HepG2 (cell line): ENCODE data around the gene P3H3. TPM values are rescaled to one million over a fixed set of nuclear protein-coding genes. Genes with fewer than 3 reads are reported as not detected.

ENCODE experiments used
- ARNTL ChIP-seq: sonication (generic); formaldehyde crosslinking; IDR thresholded peaks from 2 replicates; pipeline ENCODE4 v1.4.0; 2020; ENCODE audit warnings: mild to moderate bottlenecking, missing genetic modification reagents
- FOXO1 ChIP-seq: sonication (generic); formaldehyde crosslinking; IDR thresholded peaks from 2 replicates; pipeline ENCODE4 v1.4.0; 2020; ENCODE audit warnings: missing genetic modification reagents
- IRF1 ChIP-seq: sonication (generic); formaldehyde crosslinking; IDR thresholded peaks from 2 replicates; pipeline ENCODE4 v1.4.0; 2020; ENCODE audit warnings: low read depth, mild to moderate bottlenecking, missing genetic modification reagents
- PHB2 ChIP-seq: fragments of 450-650 bp; IDR thresholded peaks from 2 replicates; pipeline ENCODE4 v1.6.1; 2018; ENCODE audit not compliant: partially characterized antibody
- PHF20 ChIP-seq: sonication (generic); formaldehyde crosslinking; IDR thresholded peaks from 2 replicates; pipeline ENCODE4 v1.5.0; 2020; ENCODE audit warnings: mild to moderate bottlenecking, missing genetic modification reagents
- RFXAP ChIP-seq: sonication (generic); formaldehyde crosslinking; IDR thresholded peaks from 2 replicates; pipeline ENCODE4 v1.4.0; 2020; ENCODE audit warnings: missing genetic modification reagents, borderline replicate concordance
- TGIF2 ChIP-seq: IDR thresholded peaks from 2 replicates; pipeline ENCODE4 v1.6.1; 2016; ENCODE audit warnings: control low read depth, missing compliant biosample characterization
- XRCC5 ChIP-seq: fragments of 200-400 bp; formaldehyde crosslinking; optimal IDR thresholded peaks from 2 replicates; pipeline ENCODE3; 2017; ENCODE audit warnings: mild to moderate bottlenecking, low read length
- ZNF512B ChIP-seq: sonication (generic); formaldehyde crosslinking; IDR thresholded peaks from 2 replicates; pipeline ENCODE4 v1.5.1; 2020; ENCODE audit warnings: missing genetic modification reagents, mild to moderate bottlenecking, borderline replicate concordance
- ZNF550 ChIP-seq: sonication (generic); formaldehyde crosslinking; IDR thresholded peaks from 2 replicates; pipeline ENCODE4 v1.4.0; 2020; ENCODE audit warnings: mild to moderate bottlenecking, missing genetic modification reagents, borderline replicate concordance
- ZNF616 ChIP-seq: sonication (generic); formaldehyde crosslinking; IDR thresholded peaks from 2 replicates; pipeline ENCODE4 v1.5.0; 2020; ENCODE audit warnings: low read depth, mild to moderate bottlenecking, missing genetic modification reagents
- ZNF646 ChIP-seq: sonication (generic); formaldehyde crosslinking; IDR thresholded peaks from 2 replicates; pipeline ENCODE4 v1.9.0; 2021; ENCODE audit warnings: mild to moderate bottlenecking, missing genetic modification reagents
- ZNF737 ChIP-seq: sonication (generic); formaldehyde crosslinking; IDR thresholded peaks from 2 replicates; pipeline ENCODE4 v1.5.0; 2020; ENCODE audit warnings: missing genetic modification reagents, mild to moderate bottlenecking, borderline replicate concordance
- ZNF841 ChIP-seq: sonication (generic); formaldehyde crosslinking; IDR thresholded peaks from 2 replicates; pipeline ENCODE4 v1.8.1; 2023; ENCODE audit warnings: missing genetic modification reagents, borderline replicate concordance
- ZXDC ChIP-seq: sonication (generic); formaldehyde crosslinking; IDR thresholded peaks from 2 replicates; pipeline ENCODE4 v1.5.0; 2020; ENCODE audit warnings: mild to moderate bottlenecking, missing genetic modification reagents
- polyA plus RNA-seq, 8 experiments: library from polyadenylated mRNA; depleted of rRNA in 3 of 8; stranded (reverse) in 7 of 8; unstranded in 1 of 8; fragments of >200 nt; fragmentation: Illumina TruSeq in 4 of 8; extraction: Trizol in 4 of 8; gene quantifications; 2 replicates each; pipeline versions ENCODE4 v1.2.1 to v1.2.3, GENCODE V29; 2011 to 2016; ENCODE audit warnings: low read depth in 4 of 8, missing spikeins in 1 of 8, mixed read lengths in 1 of 8; ENCODE audit not compliant: insufficient read depth in 1 of 8
- total RNA-seq, 5 experiments: library from RNA; depleted of rRNA; stranded (reverse); fragments of >200 nt; fragmentation: Illumina TruSeq; extraction: Trizol; gene quantifications; 2 replicates each; pipeline ENCODE4 v1.2.3, GENCODE V29; 2016; ENCODE audit warnings: low read depth in 1 of 5

Gene P3H3
- total and polyA plus RNA-seq, 2 of the 13 experiments (the other 11 are each of a cell fraction or from before 2014, with no cell fraction given), result 20.1 to 20.5 TPM

- TF ChIP-seq ZXDC, result no peak
- TF ChIP-seq PHF20 (CRISPR knock-in tag), result 0 out of 2 replicates have a peak, but pooled peaks have one; percentile 40
- no peak for TF ChIP-seq ZNF841 (CRISPR knock-in tag)
- peak; percentile 87 for TF ChIP-seq XRCC5
- peak; percentile 58 for TF ChIP-seq FOXO1
- TF ChIP-seq IRF1, result no peak
- TF ChIP-seq RFXAP (CRISPR knock-in tag), result no peak
- TF ChIP-seq ARNTL (CRISPR knock-in tag), result peak; percentile 96
- no peak for TF ChIP-seq ZNF737 (CRISPR knock-in tag)
- TF ChIP-seq PHB2, result no peak
- peak; percentile 75; the same call in 1 of the 2 replicates for TF ChIP-seq ZNF512B
- TF ChIP-seq TGIF2 (CRISPR knock-in tag), result no peak
- no peak for TF ChIP-seq ZNF550 (CRISPR knock-in tag)
- peak; percentile 86 for TF ChIP-seq ZNF616
- peak; percentile 51; the same call in 1 of the 2 replicates for TF ChIP-seq ZNF646 (CRISPR knock-in tag)
These were observed 49.3 kb upstream of the P3H3 start (continued) for GRCh38 chr12:6778574-6779550.
